GM12878 (cell line): Measurements from ENCODE around the gene PTS. TPM values are rescaled to one million over a fixed set of nuclear protein-coding genes. Genes with fewer than 3 reads are reported as not detected.

Source experiments
- ATAC-seq: fragments of 200-7000 bp; cut with Tn5 transposase; 3 replicates; pipeline ENCODE4 v1.9.1; 2020; ENCODE audit warnings: mild to moderate bottlenecking, moderate library complexity
- BruUV-seq: library from RNA; stranded (reverse); fragments of 400-500 nt; replicated peaks from 2 replicates; lab custom pipeline; 2021; lab: Mats Ljungman, UMichigan
- CTCF ChIA-PET: fragments of 300-600 bp; sonication (Branson Sonifier 250); formaldehyde crosslinking; extraction: SDS; loops from one replicate; lab custom pipeline; 2021; ENCODE audit warnings: inconsistent platforms; lab: Yijun Ruan, JAX
- POLR2A ChIA-PET: fragments of 350-600 bp; formaldehyde crosslinking; extraction: SDS; loops from one replicate; lab custom pipeline; 2021; ENCODE audit warnings: inconsistent platforms; lab: Charles Lee
- RAD21 ChIA-PET: fragments of 300-600 bp; sonication (Branson Sonifier 250); formaldehyde crosslinking; loops from one replicate; lab custom pipeline; 2023; ENCODE audit warnings: antibody characterized with exemption; ENCODE audit not compliant: unreplicated experiment; lab: Charles Lee
- SMC1A ChIA-PET: fragments of 300-600 bp; sonication (Branson Sonifier 250); formaldehyde crosslinking; loops from one replicate; lab custom pipeline; 2023; ENCODE audit not compliant: unreplicated experiment, uncharacterized antibody; lab: Charles Lee
- DNase-seq: peaks from one replicate; pipeline ENCODE4 v3.0.0-alpha.2; 2011; ENCODE audit warnings: low read depth, low spot score
- FAIRE-seq: peaks from 3 replicates; lab custom pipeline; 2011; peaks lifted over from hg19 to GRCh38; lab: Jason Lieb, UNC
- H2AFZ ChIP-seq: 2 replicates; pipeline ENCODE4 v1.6.0; 2011; ENCODE audit warnings: low read depth, low read length, control low read depth; ENCODE audit not compliant: control insufficient read depth
- H3K27ac ChIP-seq: 2 replicates; pipeline ENCODE4 v1.5.1; 2011; ENCODE audit warnings: control low read depth; ENCODE audit not compliant: control insufficient read depth, insufficient read depth
- H3K27me3 ChIP-seq, 2 experiments: replicated peaks in 1 of 2; 2 replicates each; pipeline versions ENCODE4 v1.6.0 to v1.6.1; 2011; ENCODE audit warnings: low read length in 1 of 2; ENCODE audit not compliant: control insufficient read depth in 2 of 2, insufficient read depth in 2 of 2
- H3K36me3 ChIP-seq, 2 experiments: 2 replicates each; pipeline ENCODE4 v1.5.1; 2011; ENCODE audit warnings: low read length in 1 of 2; ENCODE audit not compliant: control insufficient read depth in 2 of 2, insufficient read depth in 2 of 2
- H3K4me1 ChIP-seq: 2 replicates; pipeline ENCODE4 v1.6.1; 2011; ENCODE audit warnings: mild to moderate bottlenecking, low read length, moderate library complexity, mixed read lengths; ENCODE audit not compliant: control insufficient read depth, insufficient read depth
- H3K4me2 ChIP-seq: 2 replicates; pipeline ENCODE4 v1.6.0; 2011; ENCODE audit warnings: control low read depth; ENCODE audit not compliant: control insufficient read depth, insufficient read depth
- H3K4me3 ChIP-seq: fragments of 200-600 bp; sonication (generic); 2 replicates; pipeline ENCODE4 v1.5.1; 2016
- H3K79me2 ChIP-seq: 2 replicates; pipeline ENCODE4 v1.6.0; 2011; ENCODE audit warnings: low read length; ENCODE audit not compliant: control insufficient read depth, insufficient read depth
- H3K9ac ChIP-seq: 2 replicates; pipeline ENCODE4 v1.8.0; 2011; ENCODE audit warnings: low read length, control low read depth, mixed read lengths; ENCODE audit not compliant: control insufficient read depth, insufficient read depth
- H3K9me3 ChIP-seq: replicated peaks from 3 replicates; pipeline ENCODE4 v1.5.1; 2011; ENCODE audit warnings: mild to moderate bottlenecking, low read length; ENCODE audit not compliant: control insufficient read depth, insufficient read depth
- H4K20me1 ChIP-seq: 2 replicates; pipeline ENCODE4 v1.6.0; 2011; ENCODE audit not compliant: control insufficient read depth, insufficient read depth
- BACH1 ChIP-seq: fragments of 450-650 bp; IDR thresholded peaks from 2 replicates; pipeline ENCODE4 v1.6.1; 2017; ENCODE audit warnings: mild to moderate bottlenecking, borderline replicate concordance
- CBX5 ChIP-seq: sonication (generic); IDR thresholded peaks from 2 replicates; pipeline ENCODE4 v1.6.1; 2016; ENCODE audit warnings: low read depth, moderate library complexity, mild to moderate bottlenecking, inconsistent platforms
- CHD4 ChIP-seq: fragments of 200-600 bp; sonication (generic); IDR thresholded peaks from 2 replicates; pipeline ENCODE4 v1.6.1; 2016; ENCODE audit warnings: mild to moderate bottlenecking
- HDAC6 ChIP-seq: fragments of 200-600 bp; sonication (generic); IDR thresholded peaks from one replicate; pipeline ENCODE4 v1.8.0; 2017; ENCODE audit warnings: antibody characterized with exemption; ENCODE audit not compliant: unreplicated experiment
- JUNB ChIP-seq: IDR thresholded peaks from 2 replicates; pipeline ENCODE4 v1.6.1; 2016; ENCODE audit warnings: antibody characterized with exemption, mild to moderate bottlenecking
- JUND ChIP-seq: IDR thresholded peaks from 2 replicates; pipeline ENCODE4 v1.6.1; 2012; ENCODE audit warnings: low read depth, mild to moderate bottlenecking, low read length, improper control_type of control experiment, moderate library complexity
- MEF2B ChIP-seq: fragments of 450-650 bp; IDR thresholded peaks from 2 replicates; pipeline ENCODE4 v1.6.1; 2018; ENCODE audit warnings: mild to moderate bottlenecking, moderate library complexity; ENCODE audit not compliant: partially characterized antibody, poor library complexity, severe bottlenecking
- PAX8 ChIP-seq: fragments of 450-650 bp; IDR thresholded peaks from 2 replicates; pipeline ENCODE4 v1.6.1; 2017; ENCODE audit warnings: mild to moderate bottlenecking, moderate library complexity
- RAD21 ChIP-seq: IDR thresholded peaks from 2 replicates; pipeline ENCODE4 v1.6.1; 2011; ENCODE audit warnings: mild to moderate bottlenecking, low read depth, low read length, moderate library complexity; ENCODE audit not compliant: insufficient read depth
- SP1 ChIP-seq: IDR thresholded peaks from one replicate; pipeline ENCODE4 v1.6.1; 2011; ENCODE audit warnings: low read depth, low read length
- SPI1 ChIP-seq: IDR thresholded peaks from 2 replicates; pipeline ENCODE4 v1.6.1; 2011; ENCODE audit warnings: low read depth, mild to moderate bottlenecking, low read length, moderate library complexity, borderline replicate concordance; ENCODE audit not compliant: insufficient read depth
- TCF7 ChIP-seq: IDR thresholded peaks from 2 replicates; pipeline ENCODE4 v1.6.1; 2014; ENCODE audit warnings: antibody characterized with exemption, borderline replicate concordance
- ZNF24 ChIP-seq: fragments of 450-650 bp; IDR thresholded peaks from 2 replicates; pipeline ENCODE4 v1.6.1; 2017; ENCODE audit warnings: antibody characterized with exemption, mild to moderate bottlenecking
- WGBS: methylation state at CpG from one replicate; pipeline ENCODE4 v1.1.6; 2016; ENCODE audit warnings: low lambda C conversion rate; ENCODE audit not compliant: insufficient replicate concordance, insufficient coverage; ENCODE audit errors: missing lambda C conversion rate; 5-methylcytosine and 5-hydroxymethylcytosine counted together
- in situ Hi-C: fragments of 300-500 bp; cut with MboI; formaldehyde crosslinking; loops from 9 replicates; pipeline ENCODE4 v1.14.3; 2018; ENCODE audit warnings: mixed read lengths
- intact Hi-C: fragments of 100-400 bp; cut with micrococcal nuclease; formaldehyde crosslinking; loops from one replicate; pipeline ENCODE4 v1.14.2; 2022; ENCODE audit not compliant: unreplicated experiment
- polyA plus RNA-seq, 11 experiments: library from polyadenylated mRNA; depleted of rRNA in 4 of 11; unstranded in 6 of 11; stranded (reverse) in 5 of 11; fragments of >200 nt; fragmentation: Nextera tagmentation in 4 of 11; fragmentation: Illumina TruSeq in 1 of 11; extraction: Ambion mirVana in 4 of 11; extraction: Trizol in 1 of 11; gene quantifications; 1 replicate in 1 of 11; 2 replicates in 10 of 11; pipeline versions ENCODE4 v1.2.1 to v1.2.3, GENCODE V29; 2011 to 2016; ENCODE audit warnings: inconsistent platforms in 2 of 11, missing spikeins in 2 of 11, low read depth in 1 of 11
- total RNA-seq, 4 experiments: library from RNA; depleted of rRNA in 3 of 4; stranded (reverse); fragments of >200 nt in 3 of 4; fragmentation: Illumina TruSeq in 1 of 4; extraction: Trizol in 1 of 4; gene quantifications; 2 replicates each; pipeline versions ENCODE4 v1.2.1 to v1.2.3, GENCODE V29; 2013 to 2021

Gene PTS
- total and polyA plus RNA-seq, 10 of the 15 experiments (the other 5 are each of a cell fraction or from before 2014, with no cell fraction given): 11.7 to 47.6 (median 15.5) TPM

- no peaks in the 10 kb centered on the region for H3K79me2 ChIP-seq
- BruUV-seq: no TSS peak
- no peak overlapping the region for H3K9ac ChIP-seq
- SMC1A ChIA-PET: no interaction called here
- no peak overlapping the region for H3K27ac ChIP-seq
- no peak for DNase-seq
- WGBS: 71% methylated on average over 23 of the region's 23 CpGs
- RAD21 ChIA-PET: no interaction called here
- no peaks in the 10 kb centered on the region for H3K36me3 ChIP-seq
- H3K4me2 ChIP-seq: no peak overlapping the region
- H3K4me3 ChIP-seq: no peak overlapping the region
- H2AFZ ChIP-seq: no peak overlapping the region
- POLR2A ChIA-PET: no interaction called here
- CTCF ChIA-PET: interaction anchor here (1.3 kb wide), 2 partner anchors 13 to 14 kb away, joined by 4 read pairs; no protein-coding TSS in a partner anchor
- no peak for FAIRE-seq
- no peaks in the 10 kb centered on the region for H3K27me3 ChIP-seq
- no peak for ATAC-seq
- H4K20me1 ChIP-seq: no peaks in the 10 kb centered on the region
- in situ Hi-C loops: no loop called here
- no peaks in the 10 kb centered on the region for H3K9me3 ChIP-seq
- TF ChIP-seq RAD21 (no peak), HDAC6 (no peak), JUNB (no peak), TCF7 (no peak), PAX8 (no peak), ZNF24 (no peak), BACH1 (no peak), SP1 (no peak), CBX5 (no peak), SPI1 (no peak), MEF2B (no peak), JUND (no peak), CHD4 (no peak)
- intact Hi-C loops: no loop called here
- H3K4me1 ChIP-seq: no peaks in the 10 kb centered on the region
Observed at GRCh38 chr11:112206071-112206470, 20.2 kb upstream of the PTS start.
